ENCODE data around the gene IL16. TPM values are rescaled to one million over a fixed set of nuclear protein-coding genes. Genes with fewer than 3 reads are reported as not detected.

Gene IL16
- total RNA-seq, 1 experiment from 2014 or later = not detected

DNA sequence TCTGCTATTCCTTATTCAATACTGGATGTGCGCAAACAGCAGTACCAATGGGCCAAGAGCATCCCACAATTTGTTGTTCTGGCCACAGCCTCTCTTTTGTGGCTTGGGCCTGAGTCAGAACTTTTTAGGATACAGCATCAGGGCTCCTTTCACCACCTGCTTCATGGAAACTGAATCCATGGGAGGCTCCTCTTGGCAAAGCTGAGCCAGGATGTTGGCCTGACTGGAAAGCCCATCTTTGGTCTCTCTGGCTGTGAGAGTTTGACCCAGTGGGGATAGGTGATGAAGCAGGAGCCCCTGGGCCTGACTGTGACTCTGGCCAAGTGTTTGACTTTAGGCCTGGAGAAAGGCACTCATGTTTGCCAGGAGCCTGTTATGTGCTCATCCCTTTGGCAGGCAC, 27.6 kb downstream of the IL16 start:
- Mint-ChIP-seq H3K36me3 (ENCODE audit: insufficient read depth, unreplicated experiment) (no peaks in the 10 kb centered on the region), H3K4me3 (ENCODE audit: low read depth, unreplicated experiment) (no peak overlapping the region), H3K9me3 (ENCODE audit: low read depth, unreplicated experiment) (no peaks in the 10 kb centered on the region), H3K27ac (ENCODE audit: unreplicated experiment) (no peak overlapping the region), H3K27me3 (ENCODE audit: unreplicated experiment) (peaks cover 84% of the 10 kb centered on the region), H3K4me1 (ENCODE audit: low read depth, unreplicated experiment) (no peaks in the 10 kb centered on the region)
- CTCF ChIA-PET = no interaction called here
- intact Hi-C loops (cut with micrococcal nuclease; ENCODE audit: unreplicated experiment) = no loop called here
- BruUV-seq (replicated peaks) = no TSS peak
- no peak for DNase-seq
- TF ChIP-seq, protein P1, sequence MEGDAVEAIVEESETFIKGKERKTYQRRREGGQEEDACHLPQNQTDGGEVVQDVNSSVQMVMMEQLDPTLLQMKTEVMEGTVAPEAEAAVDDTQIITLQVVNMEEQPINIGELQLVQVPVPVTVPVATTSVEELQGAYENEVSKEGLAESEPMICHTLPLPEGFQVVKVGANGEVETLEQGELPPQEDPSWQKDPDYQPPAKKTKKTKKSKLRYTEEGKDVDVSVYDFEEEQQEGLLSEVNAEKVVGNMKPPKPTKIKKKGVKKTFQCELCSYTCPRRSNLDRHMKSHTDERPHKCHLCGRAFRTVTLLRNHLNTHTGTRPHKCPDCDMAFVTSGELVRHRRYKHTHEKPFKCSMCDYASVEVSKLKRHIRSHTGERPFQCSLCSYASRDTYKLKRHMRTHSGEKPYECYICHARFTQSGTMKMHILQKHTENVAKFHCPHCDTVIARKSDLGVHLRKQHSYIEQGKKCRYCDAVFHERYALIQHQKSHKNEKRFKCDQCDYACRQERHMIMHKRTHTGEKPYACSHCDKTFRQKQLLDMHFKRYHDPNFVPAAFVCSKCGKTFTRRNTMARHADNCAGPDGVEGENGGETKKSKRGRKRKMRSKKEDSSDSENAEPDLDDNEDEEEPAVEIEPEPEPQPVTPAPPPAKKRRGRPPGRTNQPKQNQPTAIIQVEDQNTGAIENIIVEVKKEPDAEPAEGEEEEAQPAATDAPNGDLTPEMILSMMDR (IDR thresholded peaks at IDR 0.05; ENCODE audit: unreplicated experiment) = no peak

DNA sequence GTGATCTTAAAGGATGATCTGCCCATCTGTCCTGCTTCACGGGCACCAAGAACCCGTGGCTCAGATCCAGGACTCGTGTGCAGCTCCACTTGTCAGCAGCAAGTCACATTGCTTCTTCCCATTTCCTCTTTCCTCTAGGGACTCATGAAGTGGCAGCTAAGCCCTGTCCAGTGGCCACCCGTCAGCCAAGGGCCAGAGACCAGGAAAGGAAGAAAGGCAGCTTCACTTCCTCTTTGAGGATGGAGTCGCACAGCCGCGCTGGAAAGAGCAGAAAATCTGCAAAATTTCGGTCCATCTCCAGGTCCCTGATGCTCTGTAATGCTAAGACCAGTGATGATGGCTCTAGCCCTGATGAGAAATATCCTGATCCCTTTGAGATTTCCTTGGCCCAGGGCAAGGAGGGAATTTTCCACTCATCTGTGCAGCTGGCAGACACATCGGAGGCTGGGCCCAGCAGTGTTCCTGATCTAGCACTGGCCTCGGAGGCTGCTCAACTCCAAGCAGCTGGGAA, 28.5 kb downstream of the IL16 start:
- Mint-ChIP-seq H3K36me3 (ENCODE audit: insufficient read depth, unreplicated experiment) (no peaks in the 10 kb centered on the region), H3K4me1 (ENCODE audit: low read depth, unreplicated experiment) (no peaks in the 10 kb centered on the region), H3K27me3 (ENCODE audit: unreplicated experiment) (peaks cover 80% of the 10 kb centered on the region), H3K4me3 (ENCODE audit: low read depth, unreplicated experiment) (no peak overlapping the region), H3K9me3 (ENCODE audit: low read depth, unreplicated experiment) (no peaks in the 10 kb centered on the region), H3K27ac (ENCODE audit: unreplicated experiment) (no peak overlapping the region)
- CTCF ChIA-PET = no interaction called here
- TF ChIP-seq, protein P1 (IDR thresholded peaks at IDR 0.05; ENCODE audit: unreplicated experiment) = no peak
- no peak for DNase-seq
- intact Hi-C loops (cut with micrococcal nuclease; ENCODE audit: unreplicated experiment) = no loop called here
- BruUV-seq (replicated peaks) = no TSS peak

DNA sequence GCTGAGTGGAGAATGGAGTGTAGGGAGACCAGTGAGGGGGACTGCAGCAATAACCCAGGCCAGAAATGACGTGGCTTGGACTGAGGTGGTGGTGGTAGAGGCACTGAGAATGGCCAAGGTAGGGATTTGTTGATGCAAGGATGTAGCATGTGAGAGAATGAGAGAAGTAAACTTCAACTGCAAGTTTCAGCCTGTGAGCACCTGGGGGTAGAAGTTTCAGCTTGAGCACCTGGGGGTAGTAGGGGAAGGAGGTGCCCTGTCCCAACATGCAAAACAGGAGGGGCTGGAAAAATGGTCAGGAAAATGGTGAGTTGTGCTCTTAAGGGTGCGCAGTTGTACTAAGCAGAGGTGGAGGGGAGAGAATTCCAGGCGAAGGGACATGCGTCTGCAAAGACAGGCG, 31.0 kb downstream of the IL16 start:
- intact Hi-C loops (cut with micrococcal nuclease; ENCODE audit: unreplicated experiment) = no loop called here
- no peak for DNase-seq
- TF ChIP-seq, protein P1 (IDR thresholded peaks at IDR 0.05; ENCODE audit: unreplicated experiment) = no peak
- no peaks in the 10 kb centered on the region for H3K36me3 Mint-ChIP-seq (ENCODE audit: insufficient read depth, unreplicated experiment)
- BruUV-seq (replicated peaks) = no TSS peak
- H3K27me3 Mint-ChIP-seq (ENCODE audit: unreplicated experiment) = peaks cover 69% of the 10 kb centered on the region
- H3K4me3 Mint-ChIP-seq (ENCODE audit: low read depth, unreplicated experiment) = no peak overlapping the region
- H3K4me1 Mint-ChIP-seq (ENCODE audit: low read depth, unreplicated experiment) = no peaks in the 10 kb centered on the region
- CTCF ChIA-PET = no interaction called here
- no peak overlapping the region for H3K27ac Mint-ChIP-seq (ENCODE audit: unreplicated experiment)
- H3K9me3 Mint-ChIP-seq (ENCODE audit: low read depth, unreplicated experiment) = no peaks in the 10 kb centered on the region

DNA sequence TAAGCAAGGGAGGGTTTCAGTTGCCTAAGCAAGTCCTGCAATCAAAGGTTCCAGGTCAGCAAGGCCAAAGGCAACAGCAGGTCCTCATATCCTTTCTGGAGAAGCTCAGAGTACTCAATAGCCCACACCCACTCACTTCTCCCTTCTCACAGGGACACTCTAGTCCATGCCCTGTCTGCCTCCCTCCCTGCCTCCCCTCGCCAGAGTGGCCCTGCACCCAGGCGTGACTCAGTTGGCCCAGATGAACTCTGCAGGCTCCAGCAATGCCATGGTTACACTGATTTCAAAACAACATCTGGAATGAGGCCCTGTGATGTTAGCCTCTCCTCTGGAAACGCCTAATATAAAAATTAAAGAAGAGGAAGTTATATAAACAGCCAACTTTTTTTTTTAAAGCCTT, 32.9 kb downstream of the IL16 start:
- DNase-seq = no peak
- no peak overlapping the region for H3K27ac Mint-ChIP-seq (ENCODE audit: unreplicated experiment)
- peaks cover 56% of the 10 kb centered on the region for H3K27me3 Mint-ChIP-seq (ENCODE audit: unreplicated experiment)
- no peaks in the 10 kb centered on the region for H3K9me3 Mint-ChIP-seq (ENCODE audit: low read depth, unreplicated experiment)
- no peak overlapping the region for H3K4me3 Mint-ChIP-seq (ENCODE audit: low read depth, unreplicated experiment)
- CTCF ChIA-PET = no interaction called here
- TF ChIP-seq, protein P1 (IDR thresholded peaks at IDR 0.05; ENCODE audit: unreplicated experiment) = no peak
- H3K36me3 Mint-ChIP-seq (ENCODE audit: insufficient read depth, unreplicated experiment) = no peaks in the 10 kb centered on the region
- intact Hi-C loops (cut with micrococcal nuclease; ENCODE audit: unreplicated experiment) = no loop called here
- BruUV-seq (replicated peaks) = no TSS peak
- H3K4me1 Mint-ChIP-seq (ENCODE audit: low read depth, unreplicated experiment) = no peaks in the 10 kb centered on the region
